GM21619 (cell line): ENCODE data around the gene SOX10.
A peak's percentile ranks its signal among the peaks of the same experiment; 100 is the strongest.
"Not testable (repeated sequence)": the region's sequence is repeated elsewhere in the genome, so short reads cannot be mapped to it uniquely, and the experiment has no call there.

Experiments used
- ATAC-seq: cut with Tn5 transposase; IDR thresholded peaks from one replicate; pipeline ENCODE4 v1.9.1; 2021; ENCODE audit not compliant: unreplicated experiment

The SOX10 gene

GRCh38 chr22:37965940-37966664 lies 18.3 kb downstream of the SOX10 start:
- ATAC-seq, result no peak

- no peak for ATAC-seq
These were observed 23.3 kb downstream of the SOX10 start for GRCh38 chr22:37961062-37961461.

DNA sequence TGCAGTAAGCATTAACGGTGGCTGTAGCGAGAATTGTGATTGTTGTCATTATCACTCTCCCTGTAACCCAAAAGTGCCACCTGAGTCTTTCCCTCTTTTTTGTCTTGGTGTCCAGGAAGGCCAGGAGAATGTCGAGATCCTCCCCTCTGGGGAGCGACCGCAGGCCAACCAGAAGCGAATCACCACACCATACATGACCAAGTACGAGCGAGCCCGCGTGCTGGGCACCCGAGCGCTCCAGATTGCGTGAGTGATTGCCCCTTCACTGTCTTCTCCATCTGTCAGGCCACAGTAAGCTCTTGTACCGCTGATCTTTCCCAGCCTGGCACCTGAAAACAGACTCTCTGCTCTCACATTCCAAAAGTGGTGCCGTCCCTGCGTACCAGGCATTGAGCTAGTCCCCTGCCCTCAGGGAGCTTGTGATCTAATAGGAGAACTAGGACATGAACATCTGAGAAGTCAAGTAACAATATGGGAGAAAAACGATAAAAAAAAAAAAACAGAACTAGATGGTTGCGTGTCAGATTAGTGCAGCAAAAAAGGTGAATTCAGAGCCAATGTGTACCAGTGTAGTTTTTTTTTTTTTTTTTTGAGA lies 25.0 kb downstream of the SOX10 start:
- no peak for ATAC-seq

DNA sequence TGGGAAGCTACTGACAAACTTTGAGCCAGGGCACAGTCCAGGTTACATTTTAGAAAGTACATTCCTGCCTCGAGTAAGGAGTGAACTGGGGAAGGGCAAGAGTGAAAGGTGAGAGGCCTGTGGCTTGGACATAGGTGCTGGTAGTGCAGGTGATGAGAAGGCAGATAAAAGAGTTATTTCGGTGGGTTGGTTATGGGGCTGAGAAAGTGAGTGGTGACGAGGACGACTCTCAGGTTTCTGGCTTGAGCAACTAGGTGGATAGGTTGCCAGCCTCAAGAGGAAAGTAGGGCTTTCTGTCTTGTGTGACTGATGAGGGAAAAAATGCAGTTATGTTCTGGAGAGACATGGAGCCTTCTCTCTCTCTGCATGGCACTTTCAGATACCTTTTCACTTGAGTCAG lies 27.1 kb downstream of the SOX10 start:
- no peak for ATAC-seq

- ATAC-seq, result not testable (repeated sequence)
These were observed 28.4 kb downstream of the SOX10 start for GRCh38 chr22:37955825-37956397.

- no peak for ATAC-seq
These were observed 29.7 kb downstream of the SOX10 start for GRCh38 chr22:37954686-37955085.

DNA sequence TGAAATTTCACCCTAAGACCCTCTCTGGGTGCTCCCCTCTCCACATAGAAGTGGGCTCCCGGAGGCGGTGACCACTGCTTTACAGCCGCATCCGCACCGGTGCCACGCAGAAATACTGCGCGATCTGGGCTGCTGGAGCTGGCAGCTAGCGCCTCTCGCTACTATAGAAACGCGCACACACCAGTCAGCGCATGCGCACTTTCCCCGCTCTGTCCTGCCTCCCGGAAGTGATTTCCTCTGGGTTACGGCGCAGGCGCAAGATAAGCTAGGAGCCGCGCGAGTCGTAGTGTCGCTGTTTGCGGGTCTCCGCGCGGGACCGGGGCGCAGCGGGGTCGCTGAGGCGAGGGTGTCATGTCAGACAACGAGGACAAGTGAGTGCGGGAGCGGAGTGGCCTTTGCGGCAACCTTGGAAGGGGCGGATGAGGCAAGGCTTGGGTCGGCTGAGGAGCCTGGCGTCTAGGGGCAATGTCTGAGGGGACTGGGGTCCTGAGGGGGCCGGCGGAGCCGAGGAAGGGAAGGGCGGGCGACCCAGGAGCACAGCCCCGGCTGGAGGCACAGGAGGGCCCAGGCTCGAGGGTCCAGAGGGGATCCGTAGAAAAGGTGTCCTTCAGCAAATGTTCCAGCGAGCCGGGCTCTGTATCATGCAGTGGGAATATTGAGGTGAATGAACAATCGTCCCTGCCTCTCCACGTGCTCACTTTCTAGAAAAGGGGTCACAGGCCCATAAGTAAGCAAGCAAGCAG lies 30.7 kb downstream of the SOX10 start, which contains the start of the genes C22orf23 and POLR2F:
C22orf23 (minus strand) TSS at position 165 of the 743 bp plus-strand sequence. CDS start 452 bp downstream, outside the sequence.
POLR2F (plus strand) TSS at position 263 of the 743 bp plus-strand sequence; CDS start at position 352, 89 bp downstream.
- ATAC-seq, result peak; percentile 74

- ATAC-seq, result no peak
These were observed 31.3 kb downstream of the SOX10 start for GRCh38 chr22:37953062-37953436.

DNA sequence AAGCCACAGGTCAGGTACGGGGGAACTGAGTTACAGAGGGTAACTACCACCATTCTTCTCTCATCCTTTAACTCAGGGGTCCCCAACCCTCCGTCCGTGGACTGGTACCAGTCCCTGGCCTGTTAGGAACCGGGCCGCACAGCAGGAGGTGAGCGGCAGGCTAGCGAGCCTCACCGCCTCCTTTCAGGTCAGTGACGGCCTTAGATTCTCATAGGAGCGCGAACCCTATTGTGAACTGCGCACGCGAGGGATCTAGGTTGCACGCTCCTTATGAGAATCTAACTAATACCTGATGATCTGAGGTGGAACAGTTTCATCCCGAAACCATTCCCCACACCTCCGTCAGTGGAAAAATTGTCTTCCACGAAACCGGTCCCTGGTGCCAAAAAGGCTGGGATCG lies 31.7 kb downstream of the SOX10 start:
- ATAC-seq, result not testable (repeated sequence)

- ATAC-seq, result no peak
These were observed 33.0 kb downstream of the SOX10 start for GRCh38 chr22:37951305-37951704.

DNA sequence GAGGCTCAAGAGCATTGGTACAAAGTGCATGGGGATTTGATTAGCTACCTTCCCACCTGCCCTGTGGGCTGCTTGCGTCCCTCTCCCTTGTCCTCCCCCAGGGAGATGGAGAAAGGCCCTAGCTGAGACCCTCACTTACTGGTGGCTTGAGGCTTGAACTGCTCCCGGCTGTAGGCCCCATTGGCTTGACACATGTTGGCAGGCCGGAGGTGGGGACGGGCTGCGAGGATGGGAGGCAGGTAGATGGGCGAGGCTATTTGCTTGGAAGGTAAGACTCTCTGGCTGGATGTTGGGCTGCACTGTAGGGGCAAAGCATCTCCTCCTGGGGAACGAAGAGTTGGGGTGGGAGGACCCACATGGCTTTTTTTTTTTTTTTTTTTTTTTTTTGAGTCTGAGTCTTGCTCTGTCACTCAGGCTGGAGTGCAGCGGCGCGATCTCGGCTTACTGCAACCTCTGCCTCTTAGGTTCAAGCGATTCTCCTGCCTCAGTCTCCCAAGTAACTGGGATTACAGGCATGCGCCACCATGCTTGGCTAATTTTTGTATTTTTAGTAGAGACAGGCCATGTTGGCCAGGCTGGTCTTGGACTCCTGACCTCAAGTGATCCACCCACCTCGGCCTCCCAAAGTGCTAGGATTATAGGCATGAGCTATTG lies 37.1 kb downstream of the SOX10 start:
- ATAC-seq, result not testable (repeated sequence)

DNA sequence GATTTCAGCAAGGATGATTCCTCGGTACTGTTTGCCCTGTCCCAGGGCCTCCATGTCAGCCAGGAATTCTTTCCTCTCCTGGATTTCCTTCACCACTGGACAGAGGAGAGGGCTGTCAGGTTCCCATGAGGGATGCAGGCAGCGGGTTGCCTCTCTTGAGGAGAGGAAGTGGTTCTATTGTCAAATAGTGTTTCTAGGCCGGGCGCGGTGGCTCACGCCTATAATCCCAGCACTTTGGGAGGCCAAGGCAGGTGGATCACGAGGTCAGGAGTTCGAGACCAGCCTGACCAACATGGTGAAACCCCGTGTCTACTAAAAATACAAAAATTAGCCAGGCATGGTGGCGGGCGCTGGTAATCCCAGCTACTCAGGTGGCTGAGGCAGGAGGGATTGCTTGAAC lies 39.9 kb downstream of the SOX10 start:
- not testable (repeated sequence) for ATAC-seq

- no peak for ATAC-seq
These were observed 40.5 kb downstream of the SOX10 start for GRCh38 chr22:37943825-37944198.

DNA sequence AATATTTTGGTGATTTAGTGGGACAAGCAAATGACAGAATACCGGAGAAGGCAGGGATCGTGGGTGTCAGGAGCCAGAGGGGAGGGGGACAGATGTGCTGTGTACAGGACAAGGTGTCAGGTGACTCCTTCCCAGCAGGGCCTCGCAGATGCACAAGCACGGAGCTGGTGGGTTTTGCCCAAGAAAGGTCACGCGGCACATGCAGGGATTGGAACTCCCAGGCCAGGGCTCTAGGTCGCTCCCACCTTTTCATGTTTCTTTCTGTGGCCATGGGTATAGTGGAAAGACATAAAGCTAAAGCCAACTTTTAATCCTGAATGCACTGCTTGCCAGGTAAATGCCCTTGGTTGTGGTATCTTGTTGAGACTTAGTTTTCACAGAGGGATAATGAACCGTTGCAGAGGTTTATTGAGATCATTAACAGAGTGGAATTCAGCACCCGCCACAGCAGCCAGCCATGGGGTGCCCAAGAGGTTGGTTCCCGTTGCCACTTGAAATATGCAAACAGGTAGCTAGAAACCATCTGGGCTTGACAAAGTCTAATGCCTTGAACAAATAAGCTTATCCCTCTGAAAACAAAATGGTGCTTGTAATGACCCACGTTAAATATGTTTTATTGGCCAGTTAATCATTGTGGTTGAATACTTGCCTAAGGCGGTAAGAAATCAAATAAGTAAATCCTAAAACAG lies 41.1 kb downstream of the SOX10 start:
- ATAC-seq, result no peak

- no peak for ATAC-seq
These were observed 42.2 kb downstream of the SOX10 start for GRCh38 chr22:37942133-37942532.

- ATAC-seq, result no peak
These were observed 43.5 kb downstream of the SOX10 start for GRCh38 chr22:37940698-37941376.

DNA sequence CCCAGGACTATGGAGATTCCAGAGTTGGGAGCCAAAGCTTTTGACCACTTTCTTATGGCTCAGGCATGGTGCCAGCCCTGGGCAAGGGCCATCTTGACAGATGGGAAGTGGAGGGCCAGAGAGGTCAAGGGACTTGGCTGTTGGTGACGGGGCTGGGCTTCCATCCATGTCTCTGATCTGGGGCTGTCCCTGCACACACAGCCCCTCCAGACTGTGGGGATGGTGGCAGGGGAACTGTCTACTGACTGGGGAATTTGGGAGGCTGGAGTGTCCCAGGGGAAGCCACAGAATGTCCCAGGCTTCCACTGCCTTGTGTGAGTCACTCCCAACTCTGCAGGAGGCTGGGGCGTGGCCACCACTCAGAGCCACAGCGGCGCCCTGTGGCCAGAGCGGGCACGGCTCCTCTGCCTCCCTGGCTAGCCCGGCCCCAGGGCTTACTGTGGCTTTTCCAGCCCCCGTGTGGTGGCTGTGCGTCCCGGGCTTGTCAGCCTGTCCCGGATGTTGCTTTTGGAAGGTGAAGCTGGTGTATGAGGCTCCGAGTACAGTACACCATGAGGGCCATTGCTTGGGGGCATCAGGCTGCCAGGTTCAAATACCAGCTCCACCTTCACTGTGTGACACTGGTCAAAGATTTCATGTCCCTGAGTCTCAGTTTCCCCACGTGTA lies 50.5 kb downstream of the SOX10 start:
- ATAC-seq, result peak; percentile 74

GRCh38 chr22:37932821-37933578 lies 51.4 kb downstream of the SOX10 start:
- ATAC-seq, result no peak

DNA sequence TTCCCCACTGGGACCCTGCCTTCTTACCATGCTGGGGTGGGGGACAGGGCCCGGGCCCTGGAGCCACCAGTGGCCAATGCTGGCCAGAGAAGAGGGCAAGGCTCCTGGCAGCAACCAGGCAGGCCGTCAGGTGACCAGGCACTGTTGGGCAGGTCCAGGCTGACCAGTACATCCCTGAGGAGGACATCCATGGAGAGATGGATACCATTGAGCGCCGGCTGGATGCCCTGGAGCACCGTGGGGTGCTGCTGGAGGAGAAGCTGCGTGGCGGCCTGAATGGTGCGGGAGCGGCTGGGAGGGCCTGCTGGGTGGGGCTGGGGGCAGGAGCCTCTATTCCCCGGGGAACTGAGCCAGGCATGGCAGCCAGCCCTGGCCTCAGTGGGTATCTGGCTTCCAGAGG lies 52.0 kb downstream of the SOX10 start:
- ATAC-seq, result no peak
